Measurements from ENCODE around the gene MOCOS. TPM values are rescaled to one million over a fixed set of nuclear protein-coding genes. Genes with fewer than 3 reads are reported as not detected.

Gene MOCOS
- total and polyA plus RNA-seq, 2 of the 13 experiments (the other 11 are each of a cell fraction or from before 2014, with no cell fraction given), result 7.7 to 15.4 TPM

DNA sequence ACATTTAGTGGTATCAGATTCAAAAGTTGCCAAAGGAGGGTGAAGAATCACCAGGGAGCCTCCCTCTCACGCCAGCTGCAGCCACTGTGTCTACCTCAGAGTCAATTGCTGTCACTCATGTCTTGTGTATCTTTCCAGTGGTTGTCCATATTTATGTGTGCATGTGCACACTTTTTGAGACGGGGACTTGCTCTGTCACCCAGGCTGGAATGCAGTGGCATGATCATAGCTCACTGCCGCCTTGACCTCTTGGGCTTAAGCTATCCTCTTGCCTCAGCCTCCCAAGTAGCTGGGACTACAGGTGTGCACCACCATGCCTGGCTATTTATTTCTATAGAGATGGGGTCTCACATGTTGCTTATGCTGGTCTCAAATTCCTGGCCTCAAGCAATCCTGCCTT, 4.0 kb downstream of the MOCOS start:
- no peak overlapping the region for H3K27ac ChIP-seq (ENCODE audit: extremely low read length, insufficient read depth, low read length)
- H4K20me1 ChIP-seq (ENCODE audit: insufficient read depth, low read length), result no peaks in the 10 kb centered on the region
- no peak overlapping the region for H3K4me2 ChIP-seq (ENCODE audit: low read depth, low read length)
- FAIRE-seq, result no peak
- no peak overlapping the region for H3K4me3 ChIP-seq (replicated peaks in 1 of 3; ENCODE audit: insufficient read depth in 1 of 3, low read depth in 2 of 3, low read length in 3 of 3)
- ChIA-PET POLR2A (interaction anchor here (6.5 to 7.4 kb wide), 2 partner anchors 16 to 61 kb away, joined by 42 to 103 read pairs; partner anchors contain the start of genes ELP2 and SLC39A6), CTCF (ENCODE audit: low intra/inter-chr PET ratio, low total read pairs) (no interaction called here)
- H2AFZ ChIP-seq (ENCODE audit: low read length), result no peak overlapping the region
- H3K9ac ChIP-seq (ENCODE audit: insufficient read depth, low read depth, low read length), result no peak overlapping the region
- no peaks in the 10 kb centered on the region; a peak in 1 of 5 replicates for H3K27me3 ChIP-seq (ENCODE audit: control insufficient read depth in 1 of 2, insufficient read depth in 2 of 2, low read length in 2 of 2)
- H3K4me1 ChIP-seq (ENCODE audit: insufficient read depth, low read length), result peaks cover 32% of the 10 kb centered on the region
- H3K36me3 ChIP-seq (replicated peaks in 1 of 2; ENCODE audit: control insufficient read depth in 1 of 2, insufficient read depth in 2 of 2, low read length in 2 of 2), result peaks cover 4 to 15% of the 10 kb centered on the region in 2 experiments; a peak in 2 of 5 replicates
- BruUV-seq (replicated peaks), result no TSS peak
- H3K79me2 ChIP-seq (ENCODE audit: insufficient read depth, low read length), result peaks cover 36% of the 10 kb centered on the region
- no peak for TF ChIP-seq AKAP8 (CRISPR knock-in tag; IDR thresholded peaks at IDR 0.05)
- TF ChIP-seq, protein P1, sequence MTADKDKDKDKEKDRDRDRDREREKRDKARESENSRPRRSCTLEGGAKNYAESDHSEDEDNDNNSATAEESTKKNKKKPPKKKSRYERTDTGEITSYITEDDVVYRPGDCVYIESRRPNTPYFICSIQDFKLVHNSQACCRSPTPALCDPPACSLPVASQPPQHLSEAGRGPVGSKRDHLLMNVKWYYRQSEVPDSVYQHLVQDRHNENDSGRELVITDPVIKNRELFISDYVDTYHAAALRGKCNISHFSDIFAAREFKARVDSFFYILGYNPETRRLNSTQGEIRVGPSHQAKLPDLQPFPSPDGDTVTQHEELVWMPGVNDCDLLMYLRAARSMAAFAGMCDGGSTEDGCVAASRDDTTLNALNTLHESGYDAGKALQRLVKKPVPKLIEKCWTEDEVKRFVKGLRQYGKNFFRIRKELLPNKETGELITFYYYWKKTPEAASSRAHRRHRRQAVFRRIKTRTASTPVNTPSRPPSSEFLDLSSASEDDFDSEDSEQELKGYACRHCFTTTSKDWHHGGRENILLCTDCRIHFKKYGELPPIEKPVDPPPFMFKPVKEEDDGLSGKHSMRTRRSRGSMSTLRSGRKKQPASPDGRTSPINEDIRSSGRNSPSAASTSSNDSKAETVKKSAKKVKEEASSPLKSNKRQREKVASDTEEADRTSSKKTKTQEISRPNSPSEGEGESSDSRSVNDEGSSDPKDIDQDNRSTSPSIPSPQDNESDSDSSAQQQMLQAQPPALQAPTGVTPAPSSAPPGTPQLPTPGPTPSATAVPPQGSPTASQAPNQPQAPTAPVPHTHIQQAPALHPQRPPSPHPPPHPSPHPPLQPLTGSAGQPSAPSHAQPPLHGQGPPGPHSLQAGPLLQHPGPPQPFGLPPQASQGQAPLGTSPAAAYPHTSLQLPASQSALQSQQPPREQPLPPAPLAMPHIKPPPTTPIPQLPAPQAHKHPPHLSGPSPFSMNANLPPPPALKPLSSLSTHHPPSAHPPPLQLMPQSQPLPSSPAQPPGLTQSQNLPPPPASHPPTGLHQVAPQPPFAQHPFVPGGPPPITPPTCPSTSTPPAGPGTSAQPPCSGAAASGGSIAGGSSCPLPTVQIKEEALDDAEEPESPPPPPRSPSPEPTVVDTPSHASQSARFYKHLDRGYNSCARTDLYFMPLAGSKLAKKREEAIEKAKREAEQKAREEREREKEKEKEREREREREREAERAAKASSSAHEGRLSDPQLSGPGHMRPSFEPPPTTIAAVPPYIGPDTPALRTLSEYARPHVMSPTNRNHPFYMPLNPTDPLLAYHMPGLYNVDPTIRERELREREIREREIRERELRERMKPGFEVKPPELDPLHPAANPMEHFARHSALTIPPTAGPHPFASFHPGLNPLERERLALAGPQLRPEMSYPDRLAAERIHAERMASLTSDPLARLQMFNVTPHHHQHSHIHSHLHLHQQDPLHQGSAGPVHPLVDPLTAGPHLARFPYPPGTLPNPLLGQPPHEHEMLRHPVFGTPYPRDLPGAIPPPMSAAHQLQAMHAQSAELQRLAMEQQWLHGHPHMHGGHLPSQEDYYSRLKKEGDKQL (CRISPR knock-in tag; IDR thresholded peaks at IDR 0.05; ENCODE audit: low read depth), result no peak
- TF ChIP-seq, protein P2, sequence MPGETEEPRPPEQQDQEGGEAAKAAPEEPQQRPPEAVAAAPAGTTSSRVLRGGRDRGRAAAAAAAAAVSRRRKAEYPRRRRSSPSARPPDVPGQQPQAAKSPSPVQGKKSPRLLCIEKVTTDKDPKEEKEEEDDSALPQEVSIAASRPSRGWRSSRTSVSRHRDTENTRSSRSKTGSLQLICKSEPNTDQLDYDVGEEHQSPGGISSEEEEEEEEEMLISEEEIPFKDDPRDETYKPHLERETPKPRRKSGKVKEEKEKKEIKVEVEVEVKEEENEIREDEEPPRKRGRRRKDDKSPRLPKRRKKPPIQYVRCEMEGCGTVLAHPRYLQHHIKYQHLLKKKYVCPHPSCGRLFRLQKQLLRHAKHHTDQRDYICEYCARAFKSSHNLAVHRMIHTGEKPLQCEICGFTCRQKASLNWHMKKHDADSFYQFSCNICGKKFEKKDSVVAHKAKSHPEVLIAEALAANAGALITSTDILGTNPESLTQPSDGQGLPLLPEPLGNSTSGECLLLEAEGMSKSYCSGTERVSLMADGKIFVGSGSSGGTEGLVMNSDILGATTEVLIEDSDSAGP (CRISPR knock-in tag; IDR thresholded peaks at IDR 0.05; ENCODE audit: borderline replicate concordance), result no peak
- no peak for TF ChIP-seq ZFP41 (CRISPR knock-in tag; IDR thresholded peaks at IDR 0.05; ENCODE audit: borderline replicate concordance)
- TF ChIP-seq ZNF749 (CRISPR knock-in tag; IDR thresholded peaks at IDR 0.05; ENCODE audit: borderline replicate concordance), result no peak
- TF ChIP-seq, protein P3, sequence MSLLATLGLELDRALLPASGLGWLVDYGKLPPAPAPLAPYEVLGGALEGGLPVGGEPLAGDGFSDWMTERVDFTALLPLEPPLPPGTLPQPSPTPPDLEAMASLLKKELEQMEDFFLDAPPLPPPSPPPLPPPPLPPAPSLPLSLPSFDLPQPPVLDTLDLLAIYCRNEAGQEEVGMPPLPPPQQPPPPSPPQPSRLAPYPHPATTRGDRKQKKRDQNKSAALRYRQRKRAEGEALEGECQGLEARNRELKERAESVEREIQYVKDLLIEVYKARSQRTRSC (CRISPR knock-in tag; IDR thresholded peaks at IDR 0.05; ENCODE audit: low read depth), result no peak
- no peak for TF ChIP-seq NFE2 (CRISPR knock-in tag; IDR thresholded peaks at IDR 0.05)
- TF ChIP-seq GPN1 (CRISPR knock-in tag; IDR thresholded peaks at IDR 0.05; ENCODE audit: borderline replicate concordance), result no peak
- TF ChIP-seq JUND (CRISPR knock-in tag; IDR thresholded peaks at IDR 0.05), result no peak
- DNase-seq (ENCODE audit: low spot score), result no peak
- H3K9me3 ChIP-seq (ENCODE audit: low read length), result no peaks in the 10 kb centered on the region
- in situ Hi-C loops (cut with HindIII; ENCODE audit: extremely low pct_ligation_motif_present, low pct_unique_long_range_greater_than_20kb), result no loop called here
- intact Hi-C loops (cut with micrococcal nuclease; ENCODE audit: unreplicated experiment), result no loop called here
- no peak for ATAC-seq
- WGBS (ENCODE audit: low lambda C conversion rate), result 93% methylated on average over 3 of the region's 3 CpGs
